Measurements from ENCODE around the gene VPS13D. TPM values are rescaled to one million over a fixed set of nuclear protein-coding genes. Genes with fewer than 3 reads are reported as not detected.
A peak's percentile ranks its signal among the peaks of the same experiment; 100 is the strongest.

Gene VPS13D
- polyA plus RNA-seq, 3 donors, result 3.6 to 20.2 (median 5.1) TPM

DNA sequence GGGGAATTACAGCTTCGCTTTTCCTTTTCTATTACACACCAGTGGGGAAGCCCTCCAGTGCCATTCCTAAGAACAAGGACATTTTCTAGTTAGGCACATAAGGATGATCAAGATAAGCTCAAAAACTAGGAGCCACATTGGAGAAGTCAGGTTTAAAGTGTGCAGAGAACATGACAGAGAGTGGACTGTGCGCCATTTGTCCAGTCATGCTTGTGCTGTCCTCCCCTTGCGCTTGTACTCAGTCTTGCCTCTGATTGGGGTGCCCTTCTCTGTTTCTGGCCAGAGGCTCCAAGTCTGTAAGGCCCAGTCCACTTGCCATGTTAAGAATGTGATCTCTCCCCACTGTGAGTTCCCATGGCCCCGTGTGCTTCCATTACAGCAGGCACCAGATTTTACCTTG is 198.5 kb downstream of the VPS13D start:
- DNase-seq, result no peak
- H3K79me2 ChIP-seq (ENCODE audit: insufficient read depth, low read length), result no peaks in the 10 kb centered on the region
- H3K27me3 Mint-ChIP-seq (ENCODE audit: low read depth in 3 of 3), result no peaks in the 10 kb centered on the region
- peaks cover 16 to 78% of the 10 kb centered on the region in 2 donors for H3K36me3 ChIP-seq (replicated peaks in 1 of 2; ENCODE audit: control insufficient read depth in 1 of 2, insufficient read depth in 2 of 2, low read length in 2 of 2)
- H3K9me3 Mint-ChIP-seq, result no peaks in the 10 kb centered on the region
- H3K27ac Mint-ChIP-seq, result peak overlapping the region in 1 of 7 donors; percentile 53
- no peak overlapping the region for H3K27ac ChIP-seq (ENCODE audit: low read depth in 1 of 2, low read length in 2 of 2)
- intact Hi-C loops (cut with micrococcal nuclease), result no loop called here
- H3K4me1 ChIP-seq (ENCODE audit: control insufficient read depth in 1 of 2, insufficient read depth in 2 of 2, low read length in 2 of 2), result no peaks in the 10 kb centered on the region
- no peaks in the 10 kb centered on the region for H3K27me3 ChIP-seq (ENCODE audit: control insufficient read depth in 2 of 2, insufficient read depth in 2 of 2, low read length in 2 of 2)
- TF ChIP-seq, protein P1, sequence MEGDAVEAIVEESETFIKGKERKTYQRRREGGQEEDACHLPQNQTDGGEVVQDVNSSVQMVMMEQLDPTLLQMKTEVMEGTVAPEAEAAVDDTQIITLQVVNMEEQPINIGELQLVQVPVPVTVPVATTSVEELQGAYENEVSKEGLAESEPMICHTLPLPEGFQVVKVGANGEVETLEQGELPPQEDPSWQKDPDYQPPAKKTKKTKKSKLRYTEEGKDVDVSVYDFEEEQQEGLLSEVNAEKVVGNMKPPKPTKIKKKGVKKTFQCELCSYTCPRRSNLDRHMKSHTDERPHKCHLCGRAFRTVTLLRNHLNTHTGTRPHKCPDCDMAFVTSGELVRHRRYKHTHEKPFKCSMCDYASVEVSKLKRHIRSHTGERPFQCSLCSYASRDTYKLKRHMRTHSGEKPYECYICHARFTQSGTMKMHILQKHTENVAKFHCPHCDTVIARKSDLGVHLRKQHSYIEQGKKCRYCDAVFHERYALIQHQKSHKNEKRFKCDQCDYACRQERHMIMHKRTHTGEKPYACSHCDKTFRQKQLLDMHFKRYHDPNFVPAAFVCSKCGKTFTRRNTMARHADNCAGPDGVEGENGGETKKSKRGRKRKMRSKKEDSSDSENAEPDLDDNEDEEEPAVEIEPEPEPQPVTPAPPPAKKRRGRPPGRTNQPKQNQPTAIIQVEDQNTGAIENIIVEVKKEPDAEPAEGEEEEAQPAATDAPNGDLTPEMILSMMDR (IDR thresholded peaks at IDR 0.05), result no peak
- peaks cover 66 to 74% of the 10 kb centered on the region in 2 donors for H3K36me3 Mint-ChIP-seq
- no peak overlapping the region for H3K4me3 Mint-ChIP-seq
- no peak overlapping the region for H3K4me3 ChIP-seq (replicated peaks in 1 of 3; ENCODE audit: low read depth in 2 of 3, low read length in 3 of 3)
- WGBS (ENCODE audit: insufficient coverage), result 97% methylated on average over 2 of the region's 4 CpGs
- H2AFZ ChIP-seq (ENCODE audit: insufficient read depth, low read depth, low read length, poor library complexity, severe bottlenecking), result no peak overlapping the region
- H3K9ac ChIP-seq (ENCODE audit: insufficient read depth, low read length, poor library complexity, severe bottlenecking), result no peak overlapping the region
- H3K4me2 ChIP-seq (replicated peaks; ENCODE audit: extremely low read depth, low read length, poor library complexity, severe bottlenecking), result no peak overlapping the region
- no peaks in the 10 kb centered on the region for H3K9me3 ChIP-seq (replicated peaks in 1 of 2; ENCODE audit: control insufficient read depth in 1 of 2, insufficient read depth in 1 of 2, low read length in 2 of 2)
- H3K4me1 Mint-ChIP-seq, result peaks cover 13% of the 10 kb centered on the region
- H4K20me1 ChIP-seq (ENCODE audit: insufficient read depth, low read length), result no peaks in the 10 kb centered on the region

DNA sequence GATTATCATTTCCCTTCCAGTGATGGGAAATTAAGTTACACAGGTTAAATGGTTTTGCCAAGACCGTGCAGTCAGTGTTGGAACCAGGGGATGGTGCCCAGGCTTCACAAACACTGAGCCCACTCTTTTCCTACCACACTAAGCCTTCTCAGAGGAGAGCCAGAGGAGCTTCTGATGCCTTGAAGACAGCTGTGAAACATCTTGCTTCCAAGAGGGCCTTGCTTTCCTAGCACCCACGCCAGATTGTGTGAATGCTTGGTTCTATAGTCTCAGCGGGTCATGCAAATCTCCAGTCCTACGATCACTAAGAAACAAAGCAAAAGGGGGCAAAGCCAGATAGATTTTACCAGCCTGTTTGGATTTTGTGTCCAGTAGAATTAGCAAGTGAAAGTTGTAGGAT is 200.7 kb downstream of the VPS13D start:
- Mint-ChIP-seq H3K27me3 (ENCODE audit: low read depth in 3 of 3) (no peaks in the 10 kb centered on the region), H3K4me1 (peaks cover 14% of the 10 kb centered on the region), H3K9me3 (no peaks in the 10 kb centered on the region), H3K27ac (peak overlapping the region in 1 of 7 donors; percentile 42), H3K4me3 (no peak overlapping the region), H3K36me3 (peaks cover 68 to 73% of the 10 kb centered on the region in 2 donors)
- H3K9ac ChIP-seq (ENCODE audit: insufficient read depth, low read length, poor library complexity, severe bottlenecking), result no peak overlapping the region
- H3K27ac ChIP-seq (ENCODE audit: low read depth in 1 of 2, low read length in 2 of 2), result no peak overlapping the region
- peaks cover 13 to 76% of the 10 kb centered on the region in 2 donors for H3K36me3 ChIP-seq (replicated peaks in 1 of 2; ENCODE audit: control insufficient read depth in 1 of 2, insufficient read depth in 2 of 2, low read length in 2 of 2)
- no peaks in the 10 kb centered on the region for H3K79me2 ChIP-seq (ENCODE audit: insufficient read depth, low read length)
- no peak overlapping the region for H2AFZ ChIP-seq (ENCODE audit: insufficient read depth, low read depth, low read length, poor library complexity, severe bottlenecking)
- peaks cover 0 to 4% of the 10 kb centered on the region in 2 donors for H3K4me1 ChIP-seq (ENCODE audit: control insufficient read depth in 1 of 2, insufficient read depth in 2 of 2, low read length in 2 of 2)
- WGBS (ENCODE audit: insufficient coverage), result 94% methylated on average over 3 of the region's 4 CpGs
- H3K27me3 ChIP-seq (ENCODE audit: control insufficient read depth in 2 of 2, insufficient read depth in 2 of 2, low read length in 2 of 2), result no peaks in the 10 kb centered on the region
- TF ChIP-seq, protein P1 (IDR thresholded peaks at IDR 0.05), result no peak
- no peak overlapping the region for H3K4me3 ChIP-seq (replicated peaks in 1 of 3; ENCODE audit: low read depth in 2 of 3, low read length in 3 of 3)
- no peaks in the 10 kb centered on the region for H3K9me3 ChIP-seq (replicated peaks in 1 of 2; ENCODE audit: control insufficient read depth in 1 of 2, insufficient read depth in 1 of 2, low read length in 2 of 2)
- H3K4me2 ChIP-seq (replicated peaks; ENCODE audit: extremely low read depth, low read length, poor library complexity, severe bottlenecking), result no peak overlapping the region
- intact Hi-C loops (cut with micrococcal nuclease), result no loop called here
- DNase-seq, result no peak
- H4K20me1 ChIP-seq (ENCODE audit: insufficient read depth, low read length), result no peaks in the 10 kb centered on the region

All from CD14-positive monocyte (primary cell).